Measurements from ENCODE around the gene RAB17.

RAB17 gene

DNA sequence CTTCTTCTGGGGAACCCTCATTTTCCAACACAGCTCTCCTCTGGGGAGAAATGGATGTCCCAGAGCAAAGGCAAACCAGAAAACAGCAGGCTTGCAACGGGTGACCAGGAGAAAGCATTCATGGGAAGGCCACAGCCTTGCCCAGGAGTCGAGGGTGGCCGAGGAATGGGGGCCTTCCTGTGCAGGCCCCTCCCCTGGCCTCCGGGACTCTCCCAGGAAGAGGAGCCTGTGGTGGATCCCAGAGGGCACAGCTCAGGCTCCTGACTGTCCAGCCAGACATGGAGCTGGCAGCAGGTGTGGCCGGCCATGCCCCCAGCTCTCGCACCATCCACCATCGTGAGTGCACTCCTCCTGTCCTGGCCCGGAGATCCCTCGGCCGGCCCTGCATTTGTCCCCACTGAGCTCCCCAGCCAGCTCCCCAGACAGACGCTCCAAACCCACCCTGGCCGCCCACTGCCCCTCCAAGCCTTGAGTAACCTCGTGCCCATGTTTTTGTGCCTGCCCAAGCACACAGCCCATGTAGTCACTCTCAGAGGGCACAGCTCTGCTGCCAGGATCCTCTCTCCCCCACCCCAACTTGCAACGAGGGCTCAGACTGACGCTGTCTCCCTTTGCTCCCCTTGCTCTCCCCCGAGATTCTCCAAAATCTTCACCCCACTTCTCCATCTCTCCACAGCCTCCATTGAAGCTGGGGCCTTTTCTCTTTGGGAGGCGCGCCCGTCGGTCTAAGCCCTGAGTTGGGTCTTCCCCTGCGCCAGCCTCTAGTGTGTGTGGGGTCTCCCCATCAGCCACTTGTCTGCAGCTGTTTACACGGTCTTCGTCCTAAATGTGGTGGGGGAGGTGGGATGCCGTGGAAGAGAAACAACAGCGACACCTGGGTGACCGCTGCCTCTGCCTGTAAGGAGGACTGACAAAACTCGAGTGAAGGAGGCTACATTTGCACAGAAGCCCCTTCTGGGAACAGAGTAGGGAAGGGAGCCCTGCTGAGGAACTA is 14.4 kb downstream of the RAB17 start:
- DNase-seq: no peak

DNA sequence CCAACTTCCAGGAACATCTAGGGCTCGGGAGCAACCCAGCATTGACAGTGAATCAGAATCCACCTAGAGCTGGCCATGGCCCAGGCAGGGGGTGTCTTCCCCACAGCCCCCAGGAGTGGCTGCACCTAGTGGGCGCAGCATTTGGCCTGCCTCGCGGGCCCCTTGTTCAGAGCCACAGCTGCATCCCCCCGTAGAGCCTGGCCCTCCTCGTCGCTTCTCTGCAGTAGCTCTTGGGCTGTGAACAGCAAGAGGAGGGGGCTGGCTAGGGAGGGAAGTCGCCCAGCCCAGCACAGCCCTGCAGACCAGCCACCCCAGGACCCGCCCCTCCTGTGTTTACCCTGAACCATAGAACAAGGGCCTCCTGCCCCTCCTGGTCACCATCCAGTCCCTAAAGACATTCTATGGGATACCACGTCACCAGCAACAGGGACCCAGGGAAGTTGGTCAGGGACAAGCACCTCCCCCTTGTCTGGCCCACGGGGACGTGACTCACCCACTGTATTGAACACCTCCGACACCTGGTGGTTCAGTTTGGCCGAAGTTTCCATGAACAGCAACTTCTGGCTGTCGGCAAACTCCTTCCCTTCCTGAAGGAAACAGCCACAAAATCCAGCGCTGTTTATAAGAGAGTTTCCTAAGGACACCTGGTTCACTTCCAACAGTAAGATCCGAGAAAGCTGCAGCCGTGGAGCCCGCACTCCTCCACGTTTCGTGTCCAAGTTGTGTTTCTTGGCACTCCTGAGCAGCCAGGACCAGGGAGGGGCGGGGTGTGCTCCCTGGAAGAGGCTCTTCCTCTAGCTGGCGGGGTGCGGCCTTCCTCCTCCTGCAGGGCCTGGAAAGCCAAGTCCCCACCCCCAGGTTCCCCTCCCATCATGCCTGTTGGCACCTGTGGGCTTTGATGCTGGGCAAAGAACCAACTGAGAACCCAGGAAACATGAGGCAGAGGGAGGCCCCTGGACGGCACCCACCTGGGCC is 15.4 kb downstream of the RAB17 start:
- no peak for DNase-seq

- no peak for DNase-seq
These were observed 16.1 kb downstream of the RAB17 start for GRCh38 chr2:237574467-237574866.

- no peak for DNase-seq
These were observed 16.7 kb downstream of the RAB17 start for GRCh38 chr2:237573721-237574415.

GRCh38 chr2:237572742-237573101 is 17.8 kb downstream of the RAB17 start:
- DNase-seq: no peak

DNA sequence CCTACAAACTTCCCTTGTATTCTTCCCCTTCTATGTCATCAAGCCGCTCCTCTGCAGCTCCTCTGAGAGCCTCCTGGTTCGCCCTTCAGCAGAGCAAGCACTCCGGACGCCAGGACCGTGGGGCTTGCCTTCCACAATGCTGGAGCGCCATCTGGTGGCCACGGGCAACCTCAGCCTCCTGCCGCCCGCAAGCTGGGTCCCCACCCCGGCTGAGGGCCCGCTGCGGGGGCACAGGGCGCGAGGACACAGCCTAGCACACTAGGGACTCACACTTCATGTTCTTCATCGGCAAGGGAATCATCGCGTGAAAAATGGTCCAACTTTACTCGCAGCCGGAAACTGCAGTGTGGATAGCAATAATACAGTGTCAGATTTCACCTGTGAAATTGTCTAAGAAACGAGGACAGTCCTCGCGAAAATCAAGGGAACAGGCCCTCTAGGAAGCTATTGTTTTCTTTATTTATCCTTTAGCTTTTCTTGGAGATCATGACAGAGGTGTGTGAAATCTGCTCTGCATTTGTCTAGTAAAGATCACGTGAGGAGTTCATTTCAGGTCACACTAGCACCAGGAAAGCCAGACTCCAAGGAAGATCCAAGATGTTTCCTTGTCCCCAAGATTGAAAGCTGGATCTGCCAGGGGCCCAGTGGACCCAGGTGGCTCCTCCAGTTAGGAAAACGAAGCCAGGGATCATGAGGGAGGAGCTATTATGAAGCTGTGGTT is 18.4 kb downstream of the RAB17 start:
- peak; percentile 91 for DNase-seq

DNA sequence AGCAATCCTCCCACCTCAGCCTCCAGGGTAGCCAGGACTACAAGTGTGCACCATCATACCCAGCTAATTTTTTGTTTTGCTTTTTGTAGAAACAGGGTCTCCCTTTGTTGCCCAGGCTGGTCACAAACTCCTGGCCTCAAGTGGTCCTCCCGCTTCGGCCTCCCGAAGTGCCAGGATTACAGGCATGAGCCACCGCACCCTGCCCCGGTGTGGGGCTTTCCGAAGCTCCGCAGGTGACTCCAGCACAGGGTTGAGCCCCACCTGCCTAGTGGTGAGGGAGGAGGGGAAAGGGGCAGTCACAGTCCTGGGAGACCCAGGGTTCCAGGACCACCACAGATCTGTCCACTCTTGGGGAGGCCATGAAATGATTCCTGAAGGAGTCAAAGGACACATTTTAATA is 19.0 kb downstream of the RAB17 start:
- DNase-seq: no peak

DNA sequence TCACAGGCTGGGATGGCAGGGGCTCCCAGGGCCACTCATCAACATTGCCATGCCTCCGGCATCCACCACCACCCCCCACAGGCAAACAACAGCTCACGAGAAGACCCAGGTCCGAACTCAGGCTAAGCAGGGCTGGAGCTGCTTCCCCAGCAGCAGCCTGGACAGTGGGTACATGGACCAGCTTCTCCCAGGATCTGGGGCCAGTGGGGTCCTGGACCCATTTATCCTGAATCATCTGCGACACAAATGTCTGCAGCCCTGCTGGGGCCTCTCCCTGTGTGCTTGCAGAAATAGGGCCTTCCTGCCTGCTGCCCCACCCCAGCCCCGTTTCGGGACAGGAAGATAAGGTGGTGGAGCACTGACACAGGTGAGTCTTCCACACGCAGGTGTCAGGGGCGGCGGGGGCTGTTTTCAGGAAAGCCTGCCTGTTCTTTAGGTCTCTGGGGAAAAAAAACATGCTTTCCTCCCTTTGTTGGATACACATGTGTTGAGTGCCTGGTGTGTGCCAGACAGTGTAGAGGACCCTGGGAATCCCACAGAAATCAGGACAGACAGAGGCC is 19.7 kb downstream of the RAB17 start:
- no peak for DNase-seq

GRCh38 chr2:237569896-237570295 is 20.6 kb downstream of the RAB17 start:
- DNase-seq: no peak

DNA sequence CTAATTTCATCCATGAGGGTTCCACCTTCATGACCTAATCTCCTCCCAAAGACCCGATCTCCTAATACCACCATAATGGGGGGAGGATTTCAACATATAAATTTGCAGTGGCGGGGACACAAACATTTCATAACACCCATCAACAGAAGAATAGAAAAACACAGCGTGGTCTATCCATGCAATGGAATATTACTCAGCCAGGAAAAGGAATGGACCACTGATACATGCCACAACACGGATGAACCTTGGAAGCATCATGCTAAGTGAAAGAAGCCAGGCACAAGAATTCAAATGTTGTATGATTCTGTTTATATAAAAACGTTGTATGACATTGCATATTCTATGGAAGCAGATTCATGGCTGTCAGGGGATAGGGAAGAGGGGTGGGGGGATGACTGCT is 21.5 kb downstream of the RAB17 start:
- DNase-seq: no peak

GRCh38 chr2:237568121-237568660 is 22.3 kb downstream of the RAB17 start:
- no peak for DNase-seq

DNA sequence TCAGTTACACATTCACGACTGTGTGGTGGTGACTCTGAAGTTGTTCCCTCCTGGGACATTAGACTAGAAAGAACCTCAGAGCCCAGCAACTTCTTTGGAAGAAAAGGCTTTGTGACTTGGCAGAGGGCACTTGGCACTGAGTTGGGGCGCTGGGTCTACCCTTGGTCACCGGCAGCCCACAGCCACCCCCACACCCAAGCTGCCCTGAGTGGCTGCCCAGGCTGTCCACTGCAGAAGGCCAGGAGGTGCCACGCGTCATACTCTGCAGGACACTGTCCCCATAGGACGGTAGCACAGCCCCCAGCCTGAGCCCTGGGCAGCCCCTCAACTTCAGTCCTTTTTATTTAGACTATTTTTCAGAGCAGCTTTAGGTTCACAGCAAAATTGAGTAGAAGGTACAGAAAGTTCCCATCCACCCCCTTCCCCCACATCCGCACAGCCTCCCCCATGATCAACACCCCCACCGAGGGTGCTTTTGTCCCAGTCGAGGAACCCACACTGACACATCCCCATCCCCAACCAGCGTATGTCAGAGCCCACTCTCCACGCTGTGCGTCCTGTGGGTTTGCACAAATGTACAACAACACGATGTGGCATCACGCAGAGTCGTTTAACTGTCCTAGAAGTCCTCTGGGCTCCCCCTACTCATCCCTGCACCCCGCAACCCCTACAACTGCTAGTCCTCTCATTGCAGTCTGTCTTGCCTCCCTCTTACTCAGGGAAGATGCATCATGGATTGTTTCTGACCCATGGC is 23.1 kb downstream of the RAB17 start:
- DNase-seq: no peak

- no peak for DNase-seq
These were observed 23.9 kb downstream of the RAB17 start, which contains the start of gene PRLH for GRCh38 chr2:237566401-237567235. PRLH (plus strand) TSS chr2:237566574; CDS start chr2:237566574, 0 bp downstream.

- no peak for DNase-seq
These were observed 24.6 kb downstream of the RAB17 start for GRCh38 chr2:237565974-237566373.

DNA sequence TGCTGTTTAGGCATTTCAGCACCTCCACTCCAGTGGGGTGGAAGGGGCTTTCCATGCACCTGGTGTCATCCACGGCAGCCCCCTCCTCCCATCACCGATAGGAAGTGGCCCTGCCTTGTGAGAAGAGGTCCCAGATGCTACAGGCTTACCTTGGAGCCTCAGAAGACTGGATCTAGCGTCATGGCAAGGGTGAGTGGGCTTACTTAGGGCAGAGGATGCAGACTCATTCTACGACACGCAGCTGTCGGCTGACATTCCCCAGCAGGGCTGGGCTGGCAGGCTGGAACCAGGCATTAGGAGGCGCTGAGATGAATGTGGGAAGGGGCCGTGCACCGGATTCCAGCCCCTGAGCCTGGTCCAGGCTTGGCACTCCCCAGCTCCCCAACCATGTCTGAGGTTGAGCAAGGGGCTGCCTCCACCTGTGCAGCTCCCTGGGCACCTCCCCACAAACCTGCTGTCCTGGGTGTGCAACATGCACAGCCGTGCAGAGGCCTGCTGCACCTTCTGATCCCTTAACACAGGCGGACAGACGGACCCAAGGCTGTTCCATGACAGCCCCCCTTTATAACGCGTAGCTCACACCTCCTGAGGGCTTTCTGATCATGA is 25.9 kb downstream of the RAB17 start:
- no peak for DNase-seq

- no peak for DNase-seq
These were observed 26.7 kb downstream of the RAB17 start for GRCh38 chr2:237563816-237564215.

- no peak for DNase-seq
These were observed 29.3 kb downstream of the RAB17 start for GRCh38 chr2:237561221-237561620.

- DNase-seq: no peak
These were observed 31.4 kb downstream of the RAB17 start for GRCh38 chr2:237558961-237559641.

- DNase-seq: no peak
These were observed 32.9 kb downstream of the RAB17 start for GRCh38 chr2:237557633-237558015.
